Kidney (tissue), 22 donors: ENCODE results near the gene RBM44. TPM values are rescaled to one million over a fixed set of nuclear protein-coding genes. Genes with fewer than 3 reads are reported as not detected.
"Not testable (repeated sequence)": the region's sequence is repeated elsewhere in the genome, so short reads cannot be mapped to it uniquely, and the experiment has no call there.

ENCODE experiments used
- DNase-seq, 5 donors: peaks; one replicate each; pipeline ENCODE4 v3.0.0-alpha.2; 2013 to 2020
- FAIRE-seq: peaks from 2 replicates; lab custom pipeline; 2012; peaks lifted over from hg19 to GRCh38; lab: Jason Lieb, UNC
- H3K27ac ChIP-seq, 2 donors: one replicate each; pipeline ENCODE4 v1.7.0; 2013; ENCODE audit warnings: low read depth in 2 of 2, low read length in 2 of 2, inconsistent platforms in 1 of 2
- H3K27me3 ChIP-seq: one replicate; pipeline ENCODE4 v1.7.1; 2013; ENCODE audit warnings: low read length, inconsistent platforms; ENCODE audit not compliant: control insufficient read depth, insufficient read depth
- H3K36me3 ChIP-seq, 3 donors: one replicate each; pipeline versions ENCODE4 v1.7.0 to v1.7.1; 2013; ENCODE audit warnings: low read length in 3 of 3, control low read depth in 1 of 3, inconsistent platforms in 1 of 3; ENCODE audit not compliant: insufficient read depth in 3 of 3, control insufficient read depth in 2 of 3
- H3K4me1 ChIP-seq, 3 donors: one replicate each; pipeline versions ENCODE4 v1.7.0 to v1.7.1; 2013; ENCODE audit warnings: low read length in 3 of 3, inconsistent platforms in 1 of 3, low read depth in 1 of 3; ENCODE audit not compliant: control insufficient read depth in 2 of 3, insufficient read depth in 2 of 3
- H3K4me3 ChIP-seq, 3 donors: one replicate each; pipeline versions ENCODE4 v1.7.0 to v1.8.1; 2013; ENCODE audit warnings: low read length in 3 of 3, control low read depth in 1 of 3, inconsistent platforms in 1 of 3
- H3K9ac ChIP-seq, 3 donors: one replicate each; pipeline versions ENCODE4 v1.7.0 to v1.7.1; 2013; ENCODE audit warnings: low read length in 3 of 3, control low read depth in 1 of 3, inconsistent platforms in 1 of 3
- H3K9me3 ChIP-seq, 3 donors: one replicate each; pipeline versions ENCODE4 v1.7.0 to v1.7.1; 2013; ENCODE audit warnings: low read length in 3 of 3, control low read depth in 1 of 3, inconsistent platforms in 1 of 3; ENCODE audit not compliant: control insufficient read depth in 2 of 3, insufficient read depth in 1 of 3
- intact Hi-C: fragments of 100-400 bp; cut with DNase I; formaldehyde crosslinking; loops from one replicate; pipeline ENCODE4 v1.11.1; 2022
- long read RNA-seq, 10 donors: library from polyadenylated mRNA in 1 of 10; unstranded in 1 of 10; transcript quantifications; one replicate each; pipeline ENCODE4 v2.0.0 and lab custom pipeline, GENCODE V29; 2021 to 2026
- polyA plus RNA-seq: library from polyadenylated mRNA; stranded (reverse); fragments of 350-450 nt; fragmentation: Illumina TruSeq; extraction: RNeasy Lipid Tissue Mini Kit (QIAGEN cat#74804); gene quantifications from one replicate; pipeline ENCODE4 v1.2.3, GENCODE V29; 2014; ENCODE audit warnings: low read depth, low replicate concordance; ENCODE audit not compliant: insufficient read depth
- total RNA-seq: library from RNA; stranded (reverse); fragmentation: NEBNext Ultra II Directional; extraction: Animal tissue kit (Norgen Biotek cat#: 25700); gene quantifications from one replicate; pipeline ENCODE4 v1.2.1, GENCODE V29; 2021
- TF ChIP-seq, protein P1 (sequence below): IDR thresholded peaks from 3 replicates; pipeline ENCODE4 v1.5.1; 2012; ENCODE audit warnings: mild to moderate bottlenecking, moderate library complexity, borderline replicate concordance; ENCODE audit not compliant: insufficient read depth; ENCODE audit errors: extremely low read depth
- donor health status: control.
- donor health status: control.
- donor health status: control.
- donor health status: control.
- donor health status: control.
- donor health status: DM: yes; HTN: yes; CAD: no.
- donor health status: Normal renal cell carcinoma (clear cell type).

RBM44 gene, protein sequence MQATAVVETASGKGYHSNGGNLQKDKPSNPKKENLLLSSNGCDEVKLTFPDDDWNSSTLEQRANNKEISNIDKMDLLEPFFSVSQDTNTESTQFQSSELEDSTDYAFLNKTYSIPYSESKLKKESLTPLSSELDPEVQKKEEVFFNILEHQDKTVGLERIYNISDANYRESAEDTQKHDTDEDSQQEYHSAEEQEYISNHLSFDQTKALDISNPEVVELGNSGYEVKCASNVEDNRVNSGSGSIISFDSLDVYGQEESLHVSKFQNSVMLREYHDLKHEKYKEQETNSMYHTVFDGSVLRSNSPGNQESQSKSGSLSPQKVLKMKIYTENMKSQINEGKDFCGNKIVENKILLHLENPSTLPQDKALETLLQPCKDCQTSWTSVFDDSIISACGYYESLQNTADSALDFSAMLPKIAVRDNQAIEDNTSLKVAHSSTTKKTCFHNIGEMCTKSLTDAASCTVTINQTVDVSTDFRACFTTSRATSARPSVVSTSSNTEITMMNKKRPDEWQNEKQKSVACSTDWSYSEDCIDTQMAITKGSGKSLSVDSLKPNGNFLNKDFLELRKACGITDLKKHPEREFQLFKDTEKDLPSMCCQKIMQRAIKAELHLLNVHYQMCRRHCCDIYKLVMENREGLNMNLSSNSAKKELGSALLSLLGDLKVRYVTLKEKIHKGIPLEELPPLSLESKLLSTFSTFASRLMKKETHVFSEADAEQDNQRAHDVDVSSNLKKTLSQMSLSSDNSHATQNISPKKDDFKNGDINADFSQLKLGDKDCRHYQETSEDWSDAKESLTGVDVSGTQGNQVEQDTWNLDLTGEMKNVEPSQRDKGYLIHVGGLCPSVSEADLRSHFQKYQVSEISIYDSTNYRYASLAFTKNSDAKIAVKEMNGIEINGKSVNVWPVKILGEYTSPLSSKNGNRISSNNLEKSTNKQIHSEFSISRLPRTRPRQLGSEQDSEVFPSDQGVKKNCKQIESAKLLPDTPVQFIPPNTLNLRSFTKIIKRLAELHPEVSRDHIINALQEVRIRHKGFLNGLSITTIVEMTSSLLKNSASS
- 0.72 TPM for total RNA-seq
- not detected for polyA plus RNA-seq
- long read RNA-seq, donor 1: 0 reads
- long read RNA-seq, donor 2: 0 reads
- long read RNA-seq, donor 3: 0 reads
- long read RNA-seq, donor 4: 0 reads
- long read RNA-seq, donor 5: 0 reads
- long read RNA-seq, donor 6: 0 reads
- long read RNA-seq, donor 7: 0 reads
- long read RNA-seq, donor 8: 0 reads
- long read RNA-seq, donor 9: 0 reads
- long read RNA-seq, donor 10: 0 reads

GRCh38 chr2:237798236-237799059 lies at the start of gene RBM44:
RBM44 (plus strand) TSS chr2:237798779; CDS start chr2:237813610, 14,831 bp downstream.
- TF ChIP-seq, protein P1, sequence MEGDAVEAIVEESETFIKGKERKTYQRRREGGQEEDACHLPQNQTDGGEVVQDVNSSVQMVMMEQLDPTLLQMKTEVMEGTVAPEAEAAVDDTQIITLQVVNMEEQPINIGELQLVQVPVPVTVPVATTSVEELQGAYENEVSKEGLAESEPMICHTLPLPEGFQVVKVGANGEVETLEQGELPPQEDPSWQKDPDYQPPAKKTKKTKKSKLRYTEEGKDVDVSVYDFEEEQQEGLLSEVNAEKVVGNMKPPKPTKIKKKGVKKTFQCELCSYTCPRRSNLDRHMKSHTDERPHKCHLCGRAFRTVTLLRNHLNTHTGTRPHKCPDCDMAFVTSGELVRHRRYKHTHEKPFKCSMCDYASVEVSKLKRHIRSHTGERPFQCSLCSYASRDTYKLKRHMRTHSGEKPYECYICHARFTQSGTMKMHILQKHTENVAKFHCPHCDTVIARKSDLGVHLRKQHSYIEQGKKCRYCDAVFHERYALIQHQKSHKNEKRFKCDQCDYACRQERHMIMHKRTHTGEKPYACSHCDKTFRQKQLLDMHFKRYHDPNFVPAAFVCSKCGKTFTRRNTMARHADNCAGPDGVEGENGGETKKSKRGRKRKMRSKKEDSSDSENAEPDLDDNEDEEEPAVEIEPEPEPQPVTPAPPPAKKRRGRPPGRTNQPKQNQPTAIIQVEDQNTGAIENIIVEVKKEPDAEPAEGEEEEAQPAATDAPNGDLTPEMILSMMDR: no peak
- H3K9me3 ChIP-seq: no peaks in the 10 kb centered on the region
- no peak for DNase-seq
- no peak for FAIRE-seq
- H3K4me1 ChIP-seq: no peaks in the 10 kb centered on the region
- no peak within 1 kb of the TSS for H3K4me3 ChIP-seq
- intact Hi-C loops: no loop called here
- H3K9ac ChIP-seq: no peak within 1 kb of the TSS
- no peaks in the 10 kb centered on the region for H3K27me3 ChIP-seq
- H3K36me3 ChIP-seq: no peaks in the 10 kb centered on the region
- no peak within 1 kb of the TSS for H3K27ac ChIP-seq

DNA sequence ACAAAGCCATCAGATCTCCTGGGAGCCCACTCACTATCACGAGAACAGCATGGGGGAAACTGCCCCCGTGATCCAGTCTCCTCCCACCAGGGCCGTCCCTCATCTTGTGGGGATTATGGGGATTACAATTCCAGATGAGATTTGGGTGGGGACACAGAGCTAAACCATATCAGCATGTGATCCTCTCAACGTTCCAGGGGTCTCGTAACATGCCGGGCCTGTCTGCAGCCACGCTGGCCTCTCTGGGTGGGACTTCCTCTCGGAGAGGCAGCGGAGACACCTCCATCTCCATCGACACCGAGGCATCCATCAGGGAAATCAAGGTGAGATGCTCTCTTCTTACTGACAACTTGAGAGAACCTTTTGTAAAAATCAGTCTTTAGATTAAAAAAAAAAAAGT lies 49.6 kb upstream of the RBM44 start:
- no peak overlapping the region for H3K27ac ChIP-seq
- H3K9me3 ChIP-seq: no peaks in the 10 kb centered on the region
- intact Hi-C loops: loop anchor here (10.0 kb wide), 1 partner anchor 164 kb away; no protein-coding TSS in a partner anchor
- H3K4me3 ChIP-seq: no peak overlapping the region
- H3K4me1 ChIP-seq: peaks cover 0 to 4% (median 0%) of the 10 kb centered on the region in 3 donors
- no peak overlapping the region for H3K9ac ChIP-seq
- DNase-seq (no peak), FAIRE-seq (no peak)
- TF ChIP-seq, protein P1: no peak
- peaks cover 4 to 16% (median 9%) of the 10 kb centered on the region in 3 donors for H3K36me3 ChIP-seq
- no peaks in the 10 kb centered on the region for H3K27me3 ChIP-seq

DNA sequence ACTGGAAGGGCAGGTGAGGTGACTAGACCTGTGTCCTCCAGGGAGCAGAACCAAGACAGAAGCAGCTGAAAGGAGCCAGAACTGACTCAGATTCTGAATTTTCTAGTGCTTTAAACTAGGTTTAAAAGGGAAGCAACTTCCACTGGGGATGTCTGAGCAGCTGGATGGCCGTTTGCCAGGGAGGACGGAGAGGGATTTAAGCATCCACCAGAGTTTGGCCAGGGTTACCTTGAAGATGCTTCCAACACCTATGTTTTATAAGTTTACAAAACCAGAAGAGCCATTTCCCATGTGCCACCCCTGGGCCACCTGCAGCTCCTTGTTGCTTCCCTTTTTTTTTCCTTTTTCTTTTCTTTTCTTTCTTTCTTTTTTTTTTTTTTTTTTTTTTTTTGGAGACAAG lies 48.6 kb upstream of the RBM44 start:
- Histone ChIP-seq H3K27ac (no peak overlapping the region), H3K27me3 (no peaks in the 10 kb centered on the region), H3K36me3 (peaks cover 4 to 21% (median 15%) of the 10 kb centered on the region in 3 donors), H3K9me3 (no peaks in the 10 kb centered on the region), H3K9ac (no peak overlapping the region), H3K4me1 (no peaks in the 10 kb centered on the region), H3K4me3 (no peak overlapping the region)
- TF ChIP-seq, protein P1: no peak
- intact Hi-C loops: loop anchor here (10.0 kb wide), 1 partner anchor 165 kb away; no protein-coding TSS in a partner anchor
- FAIRE-seq: no peak
- DNase-seq: no peak

GRCh38 chr2:237750441-237750840 lies 48.1 kb upstream of the RBM44 start:
- H3K4me3 ChIP-seq, FAIRE-seq, H3K9ac ChIP-seq, DNase-seq, H3K27me3 ChIP-seq, intact Hi-C loops, H3K27ac ChIP-seq, H3K9me3 ChIP-seq, H3K4me1 ChIP-seq: not testable (repeated sequence)
- H3K36me3 ChIP-seq: peaks cover 4 to 23% (median 15%) of the 10 kb centered on the region in 3 donors
